WTC11 (cell line): ENCODE measurements around the gene OASL. TPM values are rescaled to one million over a fixed set of nuclear protein-coding genes. Genes with fewer than 3 reads are reported as not detected.

ENCODE experiments used
- ARID4B ChIP-seq: sonication (generic); formaldehyde crosslinking; IDR thresholded peaks from 2 replicates; pipeline ENCODE4 v1.8.0; 2023; ENCODE audit warnings: missing genetic modification reagents, mild to moderate bottlenecking, borderline replicate concordance
- E2F5 ChIP-seq: sonication (generic); formaldehyde crosslinking; IDR thresholded peaks from 2 replicates; pipeline ENCODE4 v1.8.1; 2022; ENCODE audit warnings: mild to moderate bottlenecking, moderate library complexity, missing genetic modification reagents
- ERG ChIP-seq: fragments of 250-450 bp; sonication (Bioruptor Pico); IDR thresholded peaks from 2 replicates; pipeline ENCODE4 v1.8.0; 2021; ENCODE audit warnings: mild to moderate bottlenecking
- ETV6 ChIP-seq: sonication (generic); formaldehyde crosslinking; IDR thresholded peaks from 2 replicates; pipeline ENCODE4 v1.8.1; 2022; ENCODE audit warnings: mild to moderate bottlenecking, missing genetic modification reagents
- FOXP1 ChIP-seq: sonication (generic); formaldehyde crosslinking; IDR thresholded peaks from 2 replicates; pipeline ENCODE4 v1.8.0; 2022; ENCODE audit warnings: missing genetic modification reagents, mild to moderate bottlenecking, moderate library complexity, borderline replicate concordance
- GABPB1 ChIP-seq: sonication (generic); formaldehyde crosslinking; IDR thresholded peaks from 2 replicates; pipeline ENCODE4 v1.8.1; 2023; ENCODE audit warnings: mild to moderate bottlenecking, missing genetic modification reagents
- GTF2I ChIP-seq: fragments of 250-450 bp; sonication (Bioruptor Pico); conservative IDR thresholded peaks from 2 replicates; pipeline ENCODE4 v1.4.0; 2021; ENCODE audit warnings: mild to moderate bottlenecking
- HMGXB4 ChIP-seq: sonication (generic); formaldehyde crosslinking; IDR thresholded peaks from 2 replicates; pipeline ENCODE4 v1.8.1; 2023; ENCODE audit warnings: mild to moderate bottlenecking, moderate library complexity, missing genetic modification reagents
- IRF1 ChIP-seq: sonication (generic); formaldehyde crosslinking; IDR thresholded peaks from 2 replicates; pipeline ENCODE4 v1.8.0; 2023; ENCODE audit warnings: missing genetic modification reagents
- MAX ChIP-seq: sonication (generic); formaldehyde crosslinking; IDR thresholded peaks from 2 replicates; pipeline ENCODE4 v1.8.0; 2022; ENCODE audit warnings: mild to moderate bottlenecking, missing genetic modification reagents
- SOX15 ChIP-seq: fragments of 250-450 bp; sonication (Bioruptor Pico); IDR thresholded peaks from 2 replicates; pipeline ENCODE4 v1.9.0; 2021; ENCODE audit warnings: mild to moderate bottlenecking
- SP1 ChIP-seq: sonication (generic); formaldehyde crosslinking; conservative IDR thresholded peaks from 2 replicates; pipeline ENCODE4 v1.8.1; 2022; ENCODE audit warnings: missing genetic modification reagents
- ZBTB21 ChIP-seq: sonication (generic); formaldehyde crosslinking; IDR thresholded peaks from 2 replicates; pipeline ENCODE4 v1.8.1; 2023; ENCODE audit warnings: mild to moderate bottlenecking, missing genetic modification reagents, borderline replicate concordance
- ZBTB43 ChIP-seq: sonication (generic); formaldehyde crosslinking; IDR thresholded peaks from 2 replicates; pipeline ENCODE4 v1.8.1; 2023; ENCODE audit warnings: mild to moderate bottlenecking, missing genetic modification reagents
- ZNF281 ChIP-seq: sonication (generic); formaldehyde crosslinking; IDR thresholded peaks from 2 replicates; pipeline ENCODE4 v1.8.0; 2023; ENCODE audit warnings: mild to moderate bottlenecking, missing genetic modification reagents
- ZNF416 ChIP-seq: fragments of 250-450 bp; sonication (Bioruptor Pico); IDR thresholded peaks from 2 replicates; pipeline ENCODE4 v1.9.0; 2021; ENCODE audit warnings: mild to moderate bottlenecking, inconsistent platforms
- ZNF532 ChIP-seq: fragments of 250-450 bp; sonication (Bioruptor Pico); IDR thresholded peaks from 2 replicates; pipeline ENCODE4 v1.9.0; 2021; ENCODE audit warnings: mild to moderate bottlenecking, borderline replicate concordance
- ZNF671 ChIP-seq: fragments of 250-450 bp; sonication (Bioruptor Pico); IDR thresholded peaks from 2 replicates; pipeline ENCODE4 v1.8.0; 2021; ENCODE audit warnings: mild to moderate bottlenecking
- total RNA-seq: library from RNA; stranded (reverse); gene quantifications from 3 replicates; pipeline ENCODE4 v1.2.3, GENCODE V29; 2021

Gene OASL
- total RNA-seq, 1 experiment from 2014 or later = 0.28 TPM

GRCh38 chr12:120999191-121000120 is 39.6 kb downstream of the OASL start (continued):
- no peak for TF ChIP-seq ZNF532 (CRISPR knock-in tag)
- no peak for TF ChIP-seq ERG (CRISPR knock-in tag)
- 0 out of 2 replicates have a peak, but pooled peaks have one; percentile 13 for TF ChIP-seq ETV6
- TF ChIP-seq HMGXB4 (CRISPR knock-in tag) = no peak
- no peak for TF ChIP-seq E2F5 (CRISPR knock-in tag)
- peak; percentile 33; the same call in 1 of the 2 replicates for TF ChIP-seq FOXP1 (CRISPR knock-in tag)
- no peak for TF ChIP-seq ARID4B (CRISPR knock-in tag)
- TF ChIP-seq ZBTB21 (CRISPR knock-in tag) = peak; percentile 56; the same call in 1 of the 2 replicates
- no peak for TF ChIP-seq MAX
- TF ChIP-seq IRF1 = no peak
- TF ChIP-seq ZBTB43 (CRISPR knock-in tag) = no peak
- 0 out of 2 replicates have a peak, but pooled peaks have one; percentile 36 for TF ChIP-seq ZNF416 (CRISPR knock-in tag)
- peak; percentile 56 for TF ChIP-seq SP1 (CRISPR knock-in tag)
- no peak for TF ChIP-seq ZNF281
- no peak for TF ChIP-seq SOX15 (CRISPR knock-in tag)
- TF ChIP-seq ZNF671 = no peak
- TF ChIP-seq GABPB1 (CRISPR knock-in tag) = no peak
- no peak for TF ChIP-seq GTF2I (CRISPR knock-in tag)
